CD4-positive, alpha-beta T cell (primary cell): ENCODE measurements around the gene TRPV5. TPM values are rescaled to one million over a fixed set of nuclear protein-coding genes. Genes with fewer than 3 reads are reported as not detected.

Source experiments
- ATAC-seq: fragments of 200-7000 bp; cut with Tn5 transposase; one replicate; pipeline ENCODE4 v1.10.0; 2022; ENCODE audit warnings: mild to moderate bottlenecking; ENCODE audit not compliant: poor library complexity
- CTCF ChIA-PET: fragments of 350-600 bp; sonication (Branson Sonifier 250); formaldehyde crosslinking; loops from one replicate; lab custom pipeline; 2021; ENCODE audit warnings: antibody characterized with exemption, inconsistent platforms; lab: Charles Lee
- POLR2A ChIA-PET: fragments of 350-600 bp; sonication (Branson Sonifier 250); formaldehyde crosslinking; loops from one replicate; lab custom pipeline; 2021; ENCODE audit warnings: antibody characterized with exemption, inconsistent platforms; lab: Charles Lee
- DNase-seq, 14 experiments: peaks; one replicate each; pipeline ENCODE4 v3.0.0-alpha.2; 2013 to 2020; ENCODE audit warnings: mixed read lengths in 2 of 14
- H3K27ac ChIP-seq, 2 donors: one replicate each; pipeline versions ENCODE4 v1.5.1 to v1.7.0; 2013; ENCODE audit warnings: low read length in 2 of 2, low read depth in 1 of 2, mild to moderate bottlenecking in 1 of 2
- H3K27me3 ChIP-seq, 2 experiments: 1 replicate in 1 of 2; 2 replicates in 1 of 2; pipeline versions ENCODE4 v1.6.1 to v1.7.0; 2013; ENCODE audit warnings: low read length in 2 of 2, control low read depth in 1 of 2, mild to moderate bottlenecking in 1 of 2, moderate library complexity in 1 of 2; ENCODE audit not compliant: insufficient read depth in 2 of 2, control insufficient read depth in 1 of 2
- H3K36me3 ChIP-seq: one replicate; pipeline ENCODE4 v1.6.1; 2013; ENCODE audit warnings: low read length, control low read depth; ENCODE audit not compliant: insufficient read depth
- H3K4me1 ChIP-seq: one replicate; pipeline ENCODE4 v1.6.1; 2013; ENCODE audit warnings: low read length, control low read depth; ENCODE audit not compliant: insufficient read depth
- H3K4me3 ChIP-seq: one replicate; pipeline ENCODE4 v1.5.1; 2013; ENCODE audit warnings: mild to moderate bottlenecking, low read length, moderate library complexity
- H3K9me3 ChIP-seq, 2 experiments: 1 replicate in 1 of 2; 2 replicates in 1 of 2; pipeline versions ENCODE4 v1.6.1 to v1.7.0; 2013; ENCODE audit warnings: low read length in 2 of 2, mild to moderate bottlenecking in 2 of 2, control low read depth in 1 of 2, moderate library complexity in 1 of 2; ENCODE audit not compliant: control insufficient read depth in 1 of 2, insufficient read depth in 1 of 2
- H3K27ac Mint-ChIP-seq: one replicate; pipeline ENCODE4 v1.8.0; 2020; ENCODE audit warnings: mixed read lengths
- H3K27me3 Mint-ChIP-seq: one replicate; pipeline ENCODE4 v1.8.0; 2021; ENCODE audit warnings: mixed read lengths
- H3K36me3 Mint-ChIP-seq: one replicate; pipeline ENCODE4 v1.8.0; 2021; ENCODE audit warnings: low read depth, mixed read lengths
- H3K4me1 Mint-ChIP-seq: one replicate; pipeline ENCODE4 v1.8.0; 2021; ENCODE audit warnings: low read depth, mixed read lengths
- H3K4me3 Mint-ChIP-seq: one replicate; pipeline ENCODE4 v1.8.0; 2020; ENCODE audit warnings: mild to moderate bottlenecking, mixed read lengths
- H3K9me3 Mint-ChIP-seq: one replicate; pipeline ENCODE4 v1.8.0; 2020; ENCODE audit warnings: mixed read lengths
- CTCF ChIP-seq: fragments of 200-600 bp; IDR thresholded peaks from one replicate; pipeline ENCODE4 v1.8.0; 2022; ENCODE audit warnings: antibody characterized with exemption, mild to moderate bottlenecking
- intact Hi-C, 2 experiments: fragments of 100-400 bp; cut with DNase I in 1 of 2; cut with micrococcal nuclease in 1 of 2; formaldehyde crosslinking; loops; one replicate each; pipeline versions ENCODE4 v1.15.1 to v1.9.0; 2023 to 2025; cut with DNase I, micrococcal nuclease
- total RNA-seq, 174 experiments: library from RNA in 2 of 174; stranded (reverse) in 2 of 174; gene quantifications; one replicate each; pipeline ENCODE4 v1.2.3 and lab custom pipeline; 2021 to 2026

The TRPV5 gene
- total RNA-seq, 2 experiments from 2014 or later: not detected

DNA sequence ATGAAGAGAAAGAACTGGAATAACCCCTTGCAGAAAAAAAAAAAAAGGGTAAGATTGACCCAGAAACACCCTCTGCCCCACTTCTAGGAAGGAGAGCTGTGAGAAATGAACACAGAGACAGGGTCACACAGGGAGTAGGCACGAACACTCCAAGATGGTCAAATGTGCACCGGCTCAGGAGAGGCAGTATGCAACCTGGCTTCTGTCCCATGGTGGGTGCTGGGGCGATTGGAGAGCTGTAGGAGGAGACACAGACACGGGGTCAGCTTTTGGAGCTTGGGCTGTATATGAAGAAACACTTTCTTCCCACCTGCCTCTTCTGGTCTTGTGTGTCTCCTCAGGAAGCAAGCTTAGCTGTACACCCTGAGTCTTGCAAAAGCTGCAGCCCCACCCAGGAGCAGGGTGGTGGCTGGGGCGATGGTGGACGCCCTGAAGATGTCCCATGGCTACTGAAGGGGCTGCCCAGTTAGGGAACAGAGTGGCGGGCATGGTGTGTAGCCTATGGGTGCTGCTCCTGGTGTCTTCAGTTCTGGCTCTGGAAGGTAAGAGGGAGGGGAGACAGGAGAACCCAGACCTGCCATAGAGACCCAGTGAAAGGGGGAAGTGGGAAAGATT is 70.7 kb downstream of the TRPV5 start:
- H3K4me1 Mint-ChIP-seq: peaks cover 28% of the 10 kb centered on the region
- Histone ChIP-seq H3K27me3 (no peaks in the 10 kb centered on the region), H3K4me1 (peaks cover 9% of the 10 kb centered on the region), H3K36me3 (peaks cover 14% of the 10 kb centered on the region), H3K4me3 (no peak overlapping the region), H3K9me3 (no peaks in the 10 kb centered on the region), H3K27ac (no peak overlapping the region)
- H3K27ac Mint-ChIP-seq: peak overlapping the region; percentile 45
- H3K27me3 Mint-ChIP-seq: no peaks in the 10 kb centered on the region
- H3K4me3 Mint-ChIP-seq: no peak overlapping the region
- DNase-seq (no peak), ATAC-seq (no peak)
- CTCF ChIA-PET: interaction anchor here (1.7 kb wide), 1 partner anchor 9 kb away, joined by 7 read pairs; no protein-coding TSS in a partner anchor
- POLR2A ChIA-PET: interaction anchor here (0.7 to 1.1 kb wide), 2 partner anchors 9 to 58 kb away, joined by 3 to 4 read pairs; no protein-coding TSS in a partner anchor
- no peak for TF ChIP-seq CTCF
- intact Hi-C loops: loop anchor here in 1 of 2 experiments (10.0 kb wide), 1 partner anchor 48 kb away; no protein-coding TSS in a partner anchor
- H3K9me3 Mint-ChIP-seq: no peaks in the 10 kb centered on the region
- H3K36me3 Mint-ChIP-seq: peaks cover 53% of the 10 kb centered on the region

DNA sequence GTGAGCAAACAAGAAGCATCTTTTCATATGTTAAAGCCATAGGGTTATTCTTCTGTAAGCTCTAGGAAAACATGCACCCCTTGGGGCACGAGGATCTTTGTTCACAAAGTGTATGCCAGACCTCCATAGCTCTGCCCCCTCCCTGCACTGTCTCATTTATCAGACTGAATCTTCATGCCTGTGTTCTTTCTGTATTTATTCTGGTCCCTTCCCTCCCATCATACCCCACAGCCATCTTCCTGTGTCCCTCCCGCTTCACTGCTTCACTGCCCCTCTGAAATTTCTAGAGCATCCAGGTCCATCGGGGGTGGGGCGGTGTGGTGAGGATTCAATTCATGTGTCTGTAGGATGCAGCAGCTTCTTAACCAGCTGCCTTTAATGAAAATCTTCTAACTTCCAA is 71.2 kb downstream of the TRPV5 start:
- POLR2A ChIA-PET: interaction anchor here (0.7 to 1.1 kb wide), 2 partner anchors 9 to 58 kb away, joined by 3 to 4 read pairs; no protein-coding TSS in a partner anchor
- Histone ChIP-seq H3K9me3 (no peaks in the 10 kb centered on the region), H3K27ac (no peak overlapping the region), H3K36me3 (peaks cover 10% of the 10 kb centered on the region), H3K4me1 (peaks cover 9% of the 10 kb centered on the region), H3K27me3 (no peaks in the 10 kb centered on the region), H3K4me3 (no peak overlapping the region)
- CTCF ChIA-PET: interaction anchor here (1.7 kb wide), 1 partner anchor 8 kb away, joined by 7 read pairs; no protein-coding TSS in a partner anchor
- no peaks in the 10 kb centered on the region for H3K9me3 Mint-ChIP-seq
- intact Hi-C loops: loop anchor here in 1 of 2 experiments (10.0 kb wide), 1 partner anchor 48 kb away; no protein-coding TSS in a partner anchor
- peaks cover 34% of the 10 kb centered on the region for H3K4me1 Mint-ChIP-seq
- no peak overlapping the region for H3K27ac Mint-ChIP-seq
- ATAC-seq (no peak), DNase-seq (no peak)
- no peak overlapping the region for H3K4me3 Mint-ChIP-seq
- TF ChIP-seq CTCF: no peak
- peaks cover 48% of the 10 kb centered on the region for H3K36me3 Mint-ChIP-seq
- no peaks in the 10 kb centered on the region for H3K27me3 Mint-ChIP-seq

GRCh38 chr7:142860968-142861367 is 72.6 kb downstream of the TRPV5 start:
- CTCF ChIA-PET: interaction anchor here (0.8 kb wide), 1 partner anchor 20 kb away, joined by 3 read pairs; no protein-coding TSS in a partner anchor
- POLR2A ChIA-PET: interaction anchor here (0.7 to 3.9 kb wide), 4 partner anchors 47 to 537 kb away, joined by 3 to 18 read pairs (median 4); no protein-coding TSS in a partner anchor
- Mint-ChIP-seq H3K27me3 (no peaks in the 10 kb centered on the region), H3K4me1 (peaks cover 40% of the 10 kb centered on the region), H3K4me3 (no peak overlapping the region), H3K36me3 (peaks cover 38% of the 10 kb centered on the region), H3K9me3 (no peaks in the 10 kb centered on the region), H3K27ac (peak overlapping the region; percentile 12)
- H3K4me3 ChIP-seq: no peak overlapping the region
- H3K9me3 ChIP-seq: no peaks in the 10 kb centered on the region
- peaks cover 8% of the 10 kb centered on the region for H3K36me3 ChIP-seq
- intact Hi-C loops: loop anchor here in 1 of 2 experiments (10.0 kb wide), 1 partner anchor 46 kb away; no protein-coding TSS in a partner anchor
- no peaks in the 10 kb centered on the region for H3K27me3 ChIP-seq
- H3K4me1 ChIP-seq: peaks cover 20% of the 10 kb centered on the region
- ATAC-seq (peak; percentile 38), DNase-seq (no peak)
- TF ChIP-seq CTCF: no peak
- no peak overlapping the region for H3K27ac ChIP-seq
